Endothelial cell of umbilical vein (primary cell): Measurements from ENCODE around the gene CFAP65.

Experiments
- EZH2 ChIP-seq: IDR thresholded peaks from 2 replicates; pipeline ENCODE4 v1.6.1; 2012; ENCODE audit warnings: borderline replicate concordance, low read depth, mild to moderate bottlenecking, moderate library complexity, low read length, inconsistent platforms; ENCODE audit not compliant: severe bottlenecking
- FOS ChIP-seq: IDR thresholded peaks from 2 replicates; pipeline ENCODE4 v1.6.1; 2011; ENCODE audit warnings: mild to moderate bottlenecking, low read length, moderate library complexity, borderline replicate concordance; ENCODE audit not compliant: insufficient read depth
- GATA2 ChIP-seq: IDR thresholded peaks from 2 replicates; pipeline ENCODE4 v1.7.0; 2011; ENCODE audit warnings: low read depth, mild to moderate bottlenecking, moderate library complexity, mixed read lengths, low read length; ENCODE audit not compliant: insufficient read length, insufficient read depth
- JUN ChIP-seq: IDR thresholded peaks from 2 replicates; pipeline ENCODE4 v1.6.1; 2011; ENCODE audit warnings: borderline replicate concordance, low read depth; ENCODE audit not compliant: insufficient read length, insufficient read depth
- MAX ChIP-seq: IDR thresholded peaks from 2 replicates; pipeline ENCODE4 v1.6.1; 2011; ENCODE audit not compliant: insufficient read depth, insufficient read length
- MYC ChIP-seq: IDR thresholded peaks from one replicate; pipeline ENCODE4 v1.6.1; 2011; ENCODE audit warnings: mild to moderate bottlenecking, low read depth, low read length
- POLR2A ChIP-seq: IDR thresholded peaks from 2 replicates; pipeline ENCODE4 v1.6.1; 2012; ENCODE audit warnings: low read depth, mild to moderate bottlenecking, control low read depth, low read length
- POLR2AphosphoS5 ChIP-seq: IDR thresholded peaks from 2 replicates; pipeline ENCODE4 v1.6.1; 2012; ENCODE audit warnings: low read depth, mild to moderate bottlenecking, control low read depth, low read length, moderate library complexity; ENCODE audit not compliant: insufficient read depth
- TF ChIP-seq, protein P1 (sequence below), 2 donors: IDR thresholded peaks; 1 replicate in 1 of 2; 2 replicates in 1 of 2; pipeline ENCODE4 v1.5.1; 2011; ENCODE audit warnings: low read length in 2 of 2, mild to moderate bottlenecking in 2 of 2, moderate library complexity in 2 of 2, control low read depth in 1 of 2, inconsistent platforms in 1 of 2, low read depth in 1 of 2; ENCODE audit not compliant: insufficient read depth in 1 of 2; ENCODE audit errors: extremely low read depth in 1 of 2

DNA sequence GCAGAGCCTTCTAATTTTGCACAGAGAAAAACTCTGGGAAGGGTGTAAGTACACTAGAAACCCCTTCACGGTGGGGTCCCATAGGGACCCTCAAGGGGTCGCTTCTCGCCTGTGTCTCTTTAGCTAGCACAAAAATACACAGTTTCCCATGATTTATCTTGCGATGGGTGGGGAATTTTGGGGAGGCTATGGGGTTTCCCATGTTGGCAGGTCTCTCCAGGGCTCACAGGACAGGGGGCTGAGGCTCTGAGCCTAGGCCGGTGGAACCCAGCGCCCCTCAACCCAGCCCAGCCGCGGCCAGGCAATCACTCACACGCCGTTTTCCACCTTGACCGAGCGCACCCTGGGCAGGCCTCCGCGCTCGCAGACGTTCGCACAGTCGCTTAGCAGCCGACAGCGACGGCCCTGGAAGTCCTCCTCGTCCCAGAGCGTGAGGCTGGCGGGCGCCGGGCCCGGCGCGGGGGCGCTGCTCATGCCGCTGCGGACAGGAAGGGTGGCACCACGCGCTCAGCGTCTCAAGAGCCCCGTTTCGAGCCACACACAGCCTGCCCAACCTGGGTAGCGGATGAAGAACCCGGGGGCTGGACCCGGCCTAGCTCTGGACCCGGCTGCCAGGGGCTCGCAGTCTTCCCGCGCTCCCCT, 48.5 kb downstream of the CFAP65 start:
- TF ChIP-seq FOS (no peak), POLR2AphosphoS5 (no peak), JUN (no peak), EZH2 (no peak), POLR2A (no peak), MAX (no peak), GATA2 (no peak), MYC (no peak)
- TF ChIP-seq, protein P1, sequence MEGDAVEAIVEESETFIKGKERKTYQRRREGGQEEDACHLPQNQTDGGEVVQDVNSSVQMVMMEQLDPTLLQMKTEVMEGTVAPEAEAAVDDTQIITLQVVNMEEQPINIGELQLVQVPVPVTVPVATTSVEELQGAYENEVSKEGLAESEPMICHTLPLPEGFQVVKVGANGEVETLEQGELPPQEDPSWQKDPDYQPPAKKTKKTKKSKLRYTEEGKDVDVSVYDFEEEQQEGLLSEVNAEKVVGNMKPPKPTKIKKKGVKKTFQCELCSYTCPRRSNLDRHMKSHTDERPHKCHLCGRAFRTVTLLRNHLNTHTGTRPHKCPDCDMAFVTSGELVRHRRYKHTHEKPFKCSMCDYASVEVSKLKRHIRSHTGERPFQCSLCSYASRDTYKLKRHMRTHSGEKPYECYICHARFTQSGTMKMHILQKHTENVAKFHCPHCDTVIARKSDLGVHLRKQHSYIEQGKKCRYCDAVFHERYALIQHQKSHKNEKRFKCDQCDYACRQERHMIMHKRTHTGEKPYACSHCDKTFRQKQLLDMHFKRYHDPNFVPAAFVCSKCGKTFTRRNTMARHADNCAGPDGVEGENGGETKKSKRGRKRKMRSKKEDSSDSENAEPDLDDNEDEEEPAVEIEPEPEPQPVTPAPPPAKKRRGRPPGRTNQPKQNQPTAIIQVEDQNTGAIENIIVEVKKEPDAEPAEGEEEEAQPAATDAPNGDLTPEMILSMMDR (IDR thresholded peaks at IDR 0.05; ENCODE audit: extremely low read depth in 1 of 2, insufficient read depth in 1 of 2, low read depth in 1 of 2, low read length in 2 of 2): no peak
